Right forelimb (tissue), 1 donor: Measurements from ENCODE around the gene ASL.
"Not testable (repeated sequence)": the region's sequence is repeated elsewhere in the genome, so short reads cannot be mapped to it uniquely, and the experiment has no call there.

Experiments used
- DNase-seq: peaks from one replicate; pipeline ENCODE4 v3.0.0-alpha.2; 2018

Gene ASL

GRCh38 chr7:66123175-66123528 lies 47.5 kb downstream of the ASL start:
- no peak for DNase-seq

GRCh38 chr7:66124569-66124861 lies 48.9 kb downstream of the ASL start:
- not testable (repeated sequence) for DNase-seq

DNA sequence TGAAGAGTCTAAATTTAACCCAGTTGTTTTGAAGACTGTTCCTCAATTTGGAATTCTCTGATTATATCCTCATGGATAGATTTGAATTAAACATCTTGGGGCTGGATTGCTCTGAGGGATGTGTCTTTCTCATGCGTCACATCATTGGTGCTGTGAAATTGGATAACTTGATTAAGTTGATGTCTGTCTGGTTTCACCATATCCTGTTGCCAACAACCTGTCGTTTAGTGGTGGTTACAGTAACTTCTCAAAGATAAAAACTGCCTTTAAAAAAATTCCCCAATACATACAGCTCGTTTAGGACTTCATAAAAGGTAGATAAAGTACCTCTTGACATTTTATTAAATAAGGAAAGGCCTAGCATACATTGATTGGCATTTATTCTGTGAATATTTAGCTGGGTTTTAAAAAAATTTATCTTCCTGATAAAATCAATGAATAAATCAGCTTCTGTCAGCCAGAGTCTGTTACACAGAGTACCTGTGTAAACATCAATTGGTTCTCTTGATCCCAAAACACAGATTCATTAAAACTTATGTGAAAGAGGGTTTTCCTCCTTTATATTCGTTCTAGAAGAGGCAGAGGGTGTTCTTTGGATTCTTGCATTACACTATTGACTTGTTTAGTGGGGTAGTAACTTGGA lies 49.6 kb downstream of the ASL start:
- DNase-seq, result no peak

DNA sequence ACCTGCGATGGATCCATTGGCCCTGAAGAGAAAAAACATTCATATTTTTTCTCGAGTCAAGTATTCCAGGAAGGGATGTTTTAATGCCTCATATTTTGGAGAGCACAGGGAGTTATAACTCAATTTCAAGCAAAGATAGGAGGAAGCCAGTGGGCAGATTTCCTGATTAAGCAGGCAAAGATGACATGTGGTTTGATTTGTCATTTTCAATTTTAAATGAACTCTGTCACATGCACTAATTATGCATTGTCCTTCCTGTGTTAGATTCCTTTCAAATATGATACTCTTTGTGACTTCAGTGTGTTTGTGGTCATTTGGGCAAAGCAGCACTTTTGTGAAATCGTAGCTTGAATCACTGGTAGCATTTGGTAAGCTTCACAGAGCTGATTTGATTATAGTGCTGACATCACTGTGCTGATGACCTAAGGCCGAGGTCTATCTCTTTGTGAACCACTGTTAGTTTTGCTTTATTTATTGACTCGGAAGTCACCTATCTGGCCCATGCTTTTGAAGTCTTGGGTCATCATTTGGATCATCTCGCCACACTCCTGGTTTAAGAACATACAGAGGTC lies 50.2 kb downstream of the ASL start:
- not testable (repeated sequence) for DNase-seq

DNA sequence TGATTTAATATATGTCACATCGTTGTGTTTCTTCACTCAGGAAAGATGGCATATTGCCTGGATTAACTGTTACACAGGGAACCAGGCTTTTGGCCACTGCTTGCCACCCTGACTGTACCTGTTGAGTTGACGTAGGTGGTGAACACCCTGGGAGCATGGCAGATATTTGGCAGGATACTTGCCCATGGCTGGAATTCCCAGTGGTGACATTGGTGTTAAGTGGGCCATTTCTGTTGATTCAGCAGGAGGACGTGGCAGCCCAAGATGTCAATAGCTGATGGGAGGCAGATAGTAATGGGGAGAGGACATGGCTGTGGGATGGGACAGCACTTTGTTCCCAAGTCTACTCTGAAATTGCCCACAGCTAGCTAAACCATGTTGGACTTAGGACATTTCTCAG lies 51.6 kb downstream of the ASL start:
- not testable (repeated sequence) for DNase-seq

GRCh38 chr7:66138994-66139752 lies 63.6 kb downstream of the ASL start:
- no peak for DNase-seq

DNA sequence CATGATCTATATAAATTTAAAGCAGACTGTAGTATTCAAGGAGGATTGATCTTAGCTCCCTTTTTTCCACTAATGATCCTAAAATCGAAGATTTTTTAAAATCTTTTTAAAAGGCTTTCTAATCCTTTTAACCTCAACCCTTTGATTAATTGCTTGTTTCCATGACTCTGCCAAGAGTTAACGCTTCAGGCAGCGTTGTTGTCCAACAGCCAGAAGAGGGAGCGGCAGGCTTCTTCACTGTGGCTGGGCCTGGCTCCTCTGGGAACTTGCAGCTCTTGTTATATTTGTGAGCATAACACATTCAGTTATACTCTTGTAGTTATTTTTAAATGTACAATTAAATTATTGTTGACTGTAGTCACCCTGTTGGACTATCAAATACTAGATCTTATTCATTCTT lies 65.3 kb downstream of the ASL start:
- peak; percentile 60 for DNase-seq

DNA sequence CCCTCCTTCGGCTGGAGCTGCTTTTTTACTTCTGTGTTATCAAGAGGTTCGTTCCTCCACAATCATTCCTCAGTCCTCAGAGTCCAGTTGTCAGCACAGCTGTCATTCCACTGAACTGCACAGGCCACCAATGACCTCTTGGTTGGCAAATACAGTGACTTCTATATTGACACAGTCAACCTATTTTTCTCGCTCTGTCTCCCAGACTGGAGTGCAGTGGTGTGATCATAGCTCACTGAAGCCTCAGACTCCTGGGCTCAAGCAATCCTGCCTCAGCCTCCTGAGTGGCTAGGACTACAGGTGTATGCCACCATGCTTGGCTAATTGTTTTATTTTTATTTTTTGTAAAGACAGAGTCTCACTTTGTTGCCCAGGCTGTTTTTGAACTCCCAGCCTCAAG lies 66.7 kb downstream of the ASL start:
- no peak for DNase-seq

GRCh38 chr7:66142996-66143395 lies 67.4 kb downstream of the ASL start:
- DNase-seq, result no peak
